Effector CD4-positive, alpha-beta T cell (primary cell): ENCODE data around the gene KIFC3.
"Not testable (repeated sequence)": the region's sequence is repeated elsewhere in the genome, so short reads cannot be mapped to it uniquely, and the experiment has no call there.

Source experiments
- DNase-seq: peaks from one replicate; pipeline ENCODE4 v3.0.0-alpha.2; 2020

The KIFC3 gene

GRCh38 chr16:57786632-57787518, 15.4 kb downstream of the KIFC3 start:
- DNase-seq: no peak

GRCh38 chr16:57785924-57786323, 16.4 kb downstream of the KIFC3 start:
- DNase-seq: no peak

- no peak for DNase-seq
These were observed 16.9 kb downstream of the KIFC3 start for GRCh38 chr16:57785385-57785784.

- no peak for DNase-seq
These were observed 18.0 kb downstream of the KIFC3 start for GRCh38 chr16:57784334-57784733.

GRCh38 chr16:57783883-57784282, 18.4 kb downstream of the KIFC3 start:
- no peak for DNase-seq

- no peak for DNase-seq
These were observed 19.2 kb downstream of the KIFC3 start for GRCh38 chr16:57783116-57783515.

GRCh38 chr16:57782607-57783055, 19.7 kb downstream of the KIFC3 start:
- DNase-seq: not testable (repeated sequence)

- DNase-seq: no peak
These were observed 20.3 kb downstream of the KIFC3 start for GRCh38 chr16:57781741-57782606.

- no peak for DNase-seq
These were observed 20.9 kb downstream of the KIFC3 start for GRCh38 chr16:57781349-57781740.

- DNase-seq: not testable (repeated sequence)
These were observed 22.5 kb downstream of the KIFC3 start for GRCh38 chr16:57779836-57780235.

- DNase-seq: no peak
These were observed 23.6 kb downstream of the KIFC3 start for GRCh38 chr16:57778658-57779057.

GRCh38 chr16:57775661-57776469, 26.4 kb downstream of the KIFC3 start:
- DNase-seq: no peak

- DNase-seq: no peak
These were observed 27.5 kb downstream of the KIFC3 start for GRCh38 chr16:57774705-57775285.

GRCh38 chr16:57773655-57774295, 28.5 kb downstream of the KIFC3 start:
- no peak for DNase-seq

- DNase-seq: no peak
These were observed 29.3 kb downstream of the KIFC3 start for GRCh38 chr16:57773019-57773418.

GRCh38 chr16:57771141-57771785, 31.0 kb downstream of the KIFC3 start:
- no peak for DNase-seq

GRCh38 chr16:57770361-57770760, 31.9 kb downstream of the KIFC3 start:
- no peak for DNase-seq

GRCh38 chr16:57769541-57770145, 32.6 kb downstream of the KIFC3 start:
- DNase-seq: no peak

GRCh38 chr16:57766714-57767348, 35.5 kb downstream of the KIFC3 start:
- no peak for DNase-seq

- DNase-seq: no peak
These were observed 37.0 kb downstream of the KIFC3 start for GRCh38 chr16:57765160-57765728.
